ELF-1 (cell line): ENCODE results near the gene C20orf144.

Experiments
- DNase-seq: peaks from one replicate; pipeline ENCODE4 v3.0.0-alpha.2; 2016; ENCODE audit warnings: low read depth, low spot score

Gene C20orf144

DNA sequence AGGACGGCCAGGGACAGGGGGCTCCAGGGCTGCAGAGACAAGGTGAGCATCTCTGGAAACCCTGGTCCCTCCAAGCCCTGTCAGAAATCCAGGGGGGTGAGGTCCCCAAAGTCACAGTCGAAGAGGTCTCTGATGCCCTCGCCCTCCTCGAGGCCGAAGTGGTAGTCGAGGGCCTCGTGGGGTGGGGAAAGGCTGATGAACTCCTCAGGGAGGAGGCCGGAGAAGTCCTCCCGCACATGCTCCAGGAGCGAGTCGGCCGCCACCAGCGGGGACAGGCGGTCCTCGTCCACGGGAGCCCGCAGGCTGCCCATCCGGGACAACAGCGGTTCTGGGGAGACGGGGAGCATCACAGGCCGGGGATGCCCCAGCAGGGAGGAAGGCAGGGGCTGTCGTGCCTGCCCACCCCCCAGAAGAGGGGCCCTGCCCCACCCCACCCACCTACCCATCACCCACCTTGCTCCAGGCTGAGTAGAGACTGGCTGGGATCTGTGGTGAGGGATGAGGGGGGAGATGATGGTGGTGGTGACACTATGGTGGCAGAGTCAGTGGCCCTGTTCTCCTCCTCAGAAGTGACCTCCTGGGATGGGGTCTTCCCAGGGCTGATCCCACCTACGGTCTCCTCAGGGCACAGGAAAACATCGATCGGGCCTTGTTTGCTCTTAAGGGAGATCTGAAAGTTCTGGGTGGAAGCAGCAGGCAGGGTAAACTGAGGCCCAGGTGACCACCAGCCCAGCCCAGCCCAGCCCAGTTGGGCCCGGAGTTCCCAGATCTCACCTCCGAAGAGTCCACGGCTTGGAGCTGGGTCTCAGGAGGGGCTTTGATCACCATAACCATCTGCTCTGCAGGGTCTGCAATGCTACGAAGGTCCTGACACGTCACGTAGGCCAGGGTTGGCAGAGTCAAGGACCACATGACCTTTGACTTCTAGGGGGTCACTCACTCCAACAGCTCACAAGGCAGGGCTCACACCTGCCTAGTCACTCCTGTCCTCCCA lies 14.8 kb downstream of the C20orf144 start:
- DNase-seq, result no peak

DNA sequence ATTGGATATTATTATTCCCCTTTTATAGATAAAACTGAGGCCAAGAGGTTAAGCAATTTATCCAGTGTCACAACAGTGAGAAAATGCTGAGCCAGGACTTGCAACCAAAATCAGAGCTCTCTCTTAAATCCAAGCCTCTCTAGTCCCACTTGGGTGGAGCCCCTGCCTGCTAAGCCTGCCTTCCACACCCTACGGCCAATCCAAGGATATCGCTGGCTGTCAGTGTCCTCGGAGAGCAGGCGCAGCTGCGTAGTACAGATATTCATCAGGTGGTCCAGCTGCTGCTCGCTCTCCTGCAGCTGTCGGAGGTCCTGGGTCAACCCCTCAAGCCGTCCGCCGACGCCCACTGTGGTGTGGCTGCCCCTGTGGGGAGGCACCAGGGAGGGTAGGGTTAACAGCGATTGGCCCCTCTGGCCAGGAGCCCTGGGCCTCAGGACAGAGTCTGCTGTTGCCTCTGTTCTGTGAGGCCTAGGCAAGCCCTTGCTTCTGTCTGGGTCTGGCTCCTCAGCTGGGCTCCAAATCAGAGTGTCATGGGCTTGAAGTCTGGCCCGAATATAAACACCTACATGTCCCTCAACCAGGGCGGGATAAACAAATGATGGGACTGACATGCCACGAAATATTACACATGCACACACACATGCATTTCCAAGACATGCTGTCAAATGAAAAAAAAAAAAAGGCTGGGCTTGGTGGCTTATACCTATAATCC lies 16.0 kb downstream of the C20orf144 start:
- DNase-seq, result no peak

DNA sequence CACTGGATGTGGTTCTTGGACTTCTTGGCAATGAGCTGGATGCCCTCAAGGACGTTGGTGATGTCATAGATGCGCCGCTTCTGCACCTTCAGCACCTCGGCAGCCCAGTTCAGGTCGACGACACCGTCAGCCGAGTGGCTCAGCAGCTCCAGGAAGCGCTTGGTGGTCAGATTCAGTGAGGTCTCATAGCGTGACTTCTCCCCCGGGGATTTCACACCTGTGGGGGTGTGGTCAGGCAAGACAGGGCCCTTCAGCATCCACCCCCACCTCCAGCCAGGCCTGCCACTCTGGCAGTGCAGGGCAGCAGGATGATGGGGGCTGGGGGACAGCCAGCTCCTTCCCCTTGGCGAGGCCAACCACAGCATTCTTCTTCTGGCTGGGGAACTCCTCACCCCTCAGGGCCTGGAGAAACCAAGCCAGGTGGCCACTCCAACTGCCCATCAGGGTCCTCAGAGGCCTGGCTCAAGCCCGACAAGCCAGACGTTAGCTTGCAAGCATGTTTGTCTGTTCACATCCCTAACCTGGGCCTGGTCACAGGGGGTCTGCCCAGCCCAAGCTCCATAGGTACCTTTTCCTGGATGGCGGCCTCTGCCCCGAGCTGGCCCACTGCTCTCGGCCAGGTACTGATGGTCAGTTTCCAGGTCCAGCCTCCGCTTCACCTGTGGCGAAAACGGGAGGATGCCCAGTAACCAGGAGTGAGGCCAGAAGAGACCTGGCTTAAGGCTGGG lies 17.8 kb downstream of the C20orf144 start:
- DNase-seq, result no peak

DNA sequence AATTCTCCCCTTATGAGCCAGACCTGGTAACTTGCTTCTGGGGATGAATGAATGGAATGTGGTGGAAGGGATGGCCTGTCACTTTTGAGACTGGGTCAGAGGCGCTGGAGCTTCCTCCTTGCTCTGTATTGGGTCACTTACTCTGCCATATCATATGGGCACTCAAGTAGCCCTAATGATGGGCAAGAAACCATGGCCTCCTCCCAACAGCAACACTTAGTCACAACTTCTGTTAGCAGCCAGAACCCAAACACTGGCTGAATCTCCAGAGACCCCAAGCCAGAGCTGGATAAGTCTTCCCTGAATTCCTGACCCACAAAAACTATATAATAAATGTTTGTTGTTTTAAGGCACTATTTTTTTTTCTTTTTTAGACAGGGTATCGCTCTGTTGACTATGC lies 18.6 kb downstream of the C20orf144 start:
- DNase-seq, result no peak

DNA sequence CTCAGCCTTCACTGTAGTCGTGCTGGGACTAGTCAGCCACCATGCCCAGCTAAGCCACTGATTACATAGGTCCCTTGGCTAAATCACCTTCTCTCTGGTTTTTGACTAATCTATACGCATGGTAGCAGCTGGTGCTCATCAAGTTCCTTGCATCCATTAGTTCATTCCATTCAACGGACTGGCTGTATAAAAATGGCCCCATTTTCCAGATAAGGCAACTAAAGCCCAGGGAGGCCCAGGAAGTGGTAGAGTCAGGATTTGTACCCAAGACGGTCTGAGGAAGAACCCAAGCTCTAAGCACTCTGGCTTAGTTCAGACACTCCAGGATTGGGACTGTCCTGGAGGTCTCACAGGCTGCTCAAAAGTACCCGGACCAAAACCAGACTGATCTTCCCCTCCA lies 19.2 kb downstream of the C20orf144 start:
- DNase-seq, result no peak

DNA sequence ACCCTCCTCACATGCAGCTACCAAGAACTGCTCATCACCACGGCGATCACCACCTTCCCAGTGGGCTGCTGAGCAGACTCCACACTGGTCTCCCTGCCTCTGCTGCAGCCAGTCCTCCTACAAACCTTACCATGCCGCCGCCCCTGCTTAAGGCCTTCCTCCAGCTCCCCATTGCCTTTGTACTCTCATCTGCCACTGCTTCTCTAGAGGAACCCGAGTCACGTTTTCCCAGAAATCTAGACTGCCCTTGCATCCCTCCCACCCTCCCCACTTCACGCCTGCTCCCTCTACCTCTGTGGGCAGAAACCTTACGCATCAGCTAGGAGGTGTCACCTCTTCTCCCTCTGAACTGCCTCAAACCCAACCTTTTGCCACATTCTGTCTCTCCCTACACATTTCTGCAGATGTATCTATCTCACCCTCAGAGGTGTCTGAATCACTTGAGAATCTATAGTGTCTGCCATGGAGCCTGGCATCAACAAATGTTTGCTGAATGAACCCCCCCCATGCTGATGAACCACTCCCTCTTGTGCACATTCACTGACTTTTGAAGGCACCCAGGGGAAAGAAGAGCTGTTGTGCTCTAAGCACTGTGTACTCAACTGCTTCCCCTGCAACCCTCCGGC lies 19.7 kb downstream of the C20orf144 start:
- no peak for DNase-seq

DNA sequence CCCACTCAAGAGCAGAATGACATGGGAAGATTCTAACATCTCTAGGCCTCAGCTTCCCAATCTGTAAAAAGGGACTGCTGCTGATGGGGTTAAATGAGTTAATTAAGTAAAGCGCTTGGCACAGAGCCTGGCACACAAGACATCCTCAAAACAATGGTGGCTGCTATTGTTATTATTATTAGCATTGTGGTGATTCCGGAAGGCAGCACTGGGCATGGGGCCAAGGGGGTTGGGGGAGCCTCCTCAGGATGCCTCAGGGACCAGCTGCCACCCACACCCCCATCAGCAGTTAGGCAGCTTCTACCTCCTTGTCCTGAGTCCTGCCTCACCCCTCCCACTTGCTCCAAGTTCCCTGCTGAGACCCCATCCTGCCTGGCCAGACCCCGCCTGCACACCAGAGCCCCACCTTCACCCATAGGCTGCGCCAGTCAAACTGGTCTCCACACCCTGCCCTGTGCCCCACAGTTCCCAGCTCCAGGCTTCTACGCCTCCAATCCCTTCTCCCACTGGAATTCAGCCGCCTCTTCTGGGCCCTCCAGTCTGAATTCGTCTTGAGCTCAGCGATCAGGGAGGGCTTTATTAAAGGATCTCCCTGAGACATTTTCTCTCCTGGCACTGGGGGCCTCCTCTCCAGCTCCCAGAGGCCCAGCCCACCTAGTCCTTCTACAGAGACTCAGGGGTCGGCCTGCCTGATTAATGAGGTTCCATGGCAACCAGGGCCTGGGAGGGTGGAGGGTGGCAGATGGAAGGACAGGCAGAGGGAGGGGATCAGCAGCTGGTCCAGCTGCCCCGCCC lies 22.6 kb downstream of the C20orf144 start:
- DNase-seq, result peak; percentile 34

DNA sequence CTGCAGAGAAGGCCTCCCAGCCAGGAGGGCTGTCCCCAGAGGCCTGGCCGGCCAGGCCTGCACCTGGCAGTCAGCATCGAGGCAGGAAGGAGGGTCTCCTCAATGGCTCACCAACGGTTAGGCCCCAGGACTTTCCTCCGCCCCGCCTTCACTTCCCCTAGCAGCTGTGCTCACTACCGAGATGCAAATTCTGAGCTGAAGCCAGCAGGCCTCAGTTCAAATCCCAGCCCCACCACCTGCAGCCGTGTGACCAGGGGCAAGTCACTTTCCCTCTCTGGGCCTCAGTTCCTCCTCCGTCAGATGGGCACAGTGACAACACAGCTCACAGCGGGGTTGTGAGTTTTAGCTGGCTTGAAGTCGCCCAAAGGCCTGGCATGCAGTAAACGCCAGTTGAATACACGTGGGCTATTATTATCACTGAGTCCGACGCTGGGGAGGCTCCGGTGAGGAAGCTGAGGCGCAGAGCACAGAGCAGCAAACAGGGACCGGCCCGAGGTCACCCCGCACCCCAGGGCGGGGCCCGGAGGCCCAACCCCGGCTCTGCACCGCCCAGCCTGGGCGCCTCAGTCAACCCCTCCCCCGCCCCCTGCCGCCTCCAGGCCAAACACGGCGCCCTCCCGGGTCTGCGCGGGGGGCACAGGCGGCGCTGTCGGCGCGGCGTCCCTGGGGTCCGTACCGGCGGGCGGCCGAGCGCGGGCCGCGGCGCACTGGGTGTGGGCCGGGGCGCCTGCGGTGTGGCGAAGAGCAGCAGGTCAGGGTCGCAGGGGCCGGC lies 23.4 kb downstream of the C20orf144 start:
- peak; percentile 64 for DNase-seq

DNA sequence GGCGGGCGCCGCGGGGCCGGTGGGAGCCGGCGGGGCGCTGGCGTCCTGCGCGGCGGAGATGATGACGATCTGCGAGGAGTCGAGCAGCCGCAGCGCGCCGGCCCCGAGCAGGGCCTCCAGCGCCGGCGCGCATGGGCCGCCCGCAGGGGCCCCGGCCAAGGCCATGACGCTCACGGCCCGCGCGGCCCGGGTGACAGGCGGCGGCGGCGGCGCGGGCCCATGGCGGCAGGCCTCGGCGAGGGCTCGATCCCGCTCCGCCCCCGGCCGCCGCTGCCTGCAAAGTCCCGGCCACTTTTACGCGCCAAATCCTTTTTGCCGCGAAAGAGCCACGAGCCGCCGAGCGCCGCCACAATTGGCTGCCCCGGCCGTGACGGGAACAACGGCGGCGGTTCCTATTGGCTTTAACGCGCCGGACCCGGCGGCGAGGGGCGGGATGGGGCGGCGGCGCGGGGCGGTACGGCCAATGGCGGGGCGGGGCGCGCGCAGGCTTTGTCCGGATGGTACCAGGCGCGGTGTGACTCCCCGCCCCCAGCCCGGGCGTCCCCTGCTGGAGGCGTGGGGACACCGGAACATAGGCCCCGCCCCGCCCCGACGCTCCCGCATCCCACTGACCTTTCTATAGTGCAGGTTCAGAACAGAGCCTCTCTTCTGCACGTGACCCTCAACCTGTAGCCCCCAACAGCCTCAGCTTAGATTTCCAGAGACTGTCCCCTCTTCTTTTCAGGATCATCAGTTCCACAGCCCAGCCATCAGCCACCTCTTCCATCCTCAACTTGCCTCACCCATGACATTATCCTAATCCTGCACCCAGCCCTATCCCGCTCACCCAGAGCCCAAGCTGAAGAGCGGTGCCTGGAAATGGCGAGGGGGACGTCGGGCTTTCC lies 24.2 kb downstream of the C20orf144 start, which contains the start of gene E2F1:
Gene E2F1 (minus strand): TSS at position 286 of the 884 bp plus-strand sequence. CDS start 121 bp downstream, at position 165.
- DNase-seq, result peak; percentile 95

DNA sequence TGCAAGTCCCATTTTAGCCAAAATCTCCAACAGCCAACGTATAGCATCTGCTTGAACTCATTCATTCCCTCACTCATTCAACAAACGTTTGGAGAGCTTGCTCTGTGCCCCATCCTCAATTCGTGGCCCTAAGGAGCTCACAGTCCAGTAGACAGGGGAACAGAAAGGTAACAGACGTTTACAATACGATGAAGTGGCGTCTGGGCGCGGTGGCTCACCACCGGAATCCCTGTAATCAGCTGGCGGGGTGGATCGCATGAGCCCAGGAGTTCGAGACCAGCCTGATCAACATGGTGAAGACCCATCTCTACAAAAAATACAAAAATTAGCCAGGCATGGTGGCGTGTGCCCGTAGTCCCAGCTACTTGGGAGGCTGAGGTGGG lies 24.8 kb downstream of the C20orf144 start:
- DNase-seq, result no peak

DNA sequence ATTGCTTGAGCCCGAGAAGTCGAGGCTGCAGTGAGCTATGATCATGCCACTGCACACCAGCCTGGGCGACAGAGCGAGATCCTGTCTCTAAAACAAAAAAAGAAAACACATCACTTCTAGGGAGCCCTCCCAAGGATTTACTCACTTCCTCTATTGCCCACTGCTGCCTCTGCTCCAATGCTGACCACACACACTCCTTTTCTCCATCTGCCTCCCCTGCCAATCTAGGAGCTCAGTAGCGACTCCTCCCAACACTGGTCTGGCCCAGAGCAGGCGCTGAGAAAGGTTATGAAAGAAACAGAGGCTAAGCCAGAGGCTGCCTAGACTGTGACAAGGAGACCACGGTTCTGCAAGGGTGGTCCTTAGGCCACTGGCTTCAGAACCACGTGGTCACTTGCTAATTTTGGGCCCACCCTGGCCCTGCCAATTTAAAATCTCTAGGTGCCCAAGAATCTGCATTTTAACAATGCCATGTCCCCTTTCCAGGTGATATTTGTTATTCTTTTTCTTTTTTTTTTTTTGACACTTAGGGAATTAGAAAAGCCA lies 25.3 kb downstream of the C20orf144 start:
- no peak for DNase-seq

DNA sequence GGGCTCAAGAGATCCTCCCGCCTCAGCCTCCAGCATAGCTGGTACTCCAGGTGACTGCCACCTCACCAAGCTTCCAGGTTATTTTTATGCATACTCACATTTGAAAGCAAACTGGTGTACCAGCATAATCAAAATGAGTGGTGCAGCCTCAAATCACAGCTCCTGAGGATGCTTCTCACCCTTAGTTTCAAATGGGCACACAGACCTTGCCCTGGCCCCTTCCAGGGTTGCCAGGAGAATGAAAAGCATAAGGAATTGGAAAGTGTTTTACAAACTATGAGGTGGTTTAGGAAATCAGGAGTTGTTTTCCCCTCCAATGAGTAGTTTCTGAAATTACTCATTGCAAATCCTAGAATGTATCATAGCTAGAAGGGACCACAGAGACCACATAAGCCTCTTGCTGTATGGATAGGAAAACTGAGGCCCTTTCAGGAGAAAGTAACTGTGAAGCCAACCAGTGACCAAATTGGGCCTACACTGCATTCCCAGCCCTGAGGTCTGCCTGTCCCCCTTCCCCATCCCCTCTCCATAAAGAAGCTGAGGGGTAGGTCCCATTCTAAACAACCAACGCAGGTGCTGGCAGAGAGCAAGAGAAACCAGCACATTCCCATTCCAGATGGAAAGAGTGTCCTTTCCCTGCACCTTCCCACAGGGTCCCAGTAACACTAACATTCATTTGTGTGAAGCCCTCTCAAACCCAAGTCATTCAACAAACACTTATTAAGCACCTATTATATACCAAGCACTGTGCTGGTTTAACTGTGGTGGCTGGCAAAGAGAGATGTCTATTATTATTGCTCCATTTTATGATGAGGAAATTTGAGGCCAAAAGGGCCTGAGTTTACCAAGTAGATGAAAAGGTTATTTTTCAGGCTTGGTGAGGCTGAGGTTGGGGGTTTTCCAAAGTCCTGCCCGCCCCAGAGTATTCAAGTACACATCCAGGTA lies 26.1 kb downstream of the C20orf144 start:
- no peak for DNase-seq

DNA sequence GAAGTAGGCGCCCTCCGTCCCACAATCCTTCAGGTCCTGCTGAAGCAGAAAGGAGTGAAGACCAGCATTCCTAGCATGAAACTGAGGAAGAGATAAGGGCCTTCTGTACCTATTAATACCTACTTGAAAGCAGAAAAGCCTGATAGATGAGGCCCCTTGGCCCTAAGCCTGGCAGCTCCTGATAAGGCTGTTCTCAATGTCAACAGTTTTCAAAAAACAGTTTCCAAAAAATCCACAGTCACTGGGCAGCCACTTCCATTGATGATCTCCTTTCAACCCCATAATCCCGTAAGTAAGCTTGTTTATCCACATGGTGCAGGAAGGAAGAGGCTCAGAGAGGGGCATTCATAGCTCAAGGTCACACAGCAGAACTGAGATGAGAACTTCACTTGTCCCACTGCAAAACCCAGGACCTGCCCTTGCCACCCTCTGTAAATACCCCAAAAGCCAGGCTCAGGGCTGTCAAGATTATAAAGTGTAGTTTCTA lies 26.9 kb downstream of the C20orf144 start:
- DNase-seq, result no peak

DNA sequence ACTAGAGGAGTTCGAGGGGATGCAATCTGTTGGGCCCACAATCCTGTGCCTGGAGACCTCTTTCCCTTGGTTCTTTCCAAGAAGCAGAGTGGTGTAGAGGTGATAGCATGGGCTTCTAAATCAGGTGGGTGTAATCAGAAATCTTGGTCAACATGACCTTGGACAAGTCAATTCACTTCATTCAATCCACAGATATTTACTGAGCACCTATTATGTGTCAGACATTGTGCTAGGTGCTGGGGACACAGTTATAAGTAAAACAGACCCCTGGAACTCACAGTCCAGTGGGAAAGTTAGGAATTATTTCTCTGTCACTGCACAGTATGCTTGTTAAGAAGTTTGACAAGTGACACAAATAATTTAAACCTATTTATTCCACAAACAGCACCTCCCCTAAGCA lies 27.4 kb downstream of the C20orf144 start:
- no peak for DNase-seq

DNA sequence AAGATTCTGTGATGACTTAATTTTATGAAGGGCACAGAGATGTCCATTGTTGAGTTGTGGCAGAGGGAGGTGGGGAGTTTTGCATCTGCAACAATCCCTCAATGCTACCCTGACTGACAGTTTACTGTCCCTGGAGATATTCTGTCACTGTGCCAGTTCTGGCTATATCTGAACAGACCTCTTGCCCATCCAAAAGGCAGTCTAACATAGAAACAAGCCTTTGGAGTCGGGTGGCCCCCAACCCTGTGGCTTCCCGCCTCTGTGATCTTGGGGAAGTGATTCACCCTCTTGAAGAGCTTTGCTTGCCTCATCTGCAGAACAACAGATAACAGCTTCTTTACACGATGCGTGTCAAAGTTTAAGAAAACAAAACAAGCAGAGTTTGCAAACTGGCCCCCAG lies 27.8 kb downstream of the C20orf144 start:
- peak; percentile 35 for DNase-seq

DNA sequence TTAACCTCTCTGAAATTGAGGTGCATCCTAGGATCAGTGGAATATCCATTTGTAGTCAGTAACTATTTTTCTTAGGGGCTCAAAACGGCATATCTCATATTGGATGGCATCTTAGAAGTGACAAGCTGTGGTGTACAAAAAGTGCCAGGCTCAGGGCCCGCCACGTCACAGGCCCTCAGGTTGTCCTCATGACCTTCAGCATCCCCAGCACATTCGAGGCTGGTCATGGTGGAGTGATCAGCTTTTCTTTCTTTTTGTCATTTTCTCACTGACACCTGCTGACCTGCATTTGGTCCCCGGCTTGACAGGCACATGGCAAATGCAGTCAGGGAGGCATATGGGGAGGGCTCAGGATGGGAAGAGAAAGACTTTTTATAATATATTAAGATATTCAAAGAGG lies 31.2 kb downstream of the C20orf144 start:
- no peak for DNase-seq
